HCT116 (cell line): ENCODE data around the gene TRIM72. TPM values are rescaled to one million over a fixed set of nuclear protein-coding genes. Genes with fewer than 3 reads are reported as not detected.

ENCODE experiments used
- ATAC-seq: fragments of 200-7000 bp; cut with Tn5 transposase; 2 replicates; pipeline ENCODE4 v1.9.1; 2020; ENCODE audit warnings: mild to moderate bottlenecking, moderate library complexity
- BruUV-seq: library from RNA; stranded (reverse); fragments of 400-500 nt; replicated peaks from 2 replicates; lab custom pipeline; 2021; lab: Mats Ljungman, UMichigan
- CTCF ChIA-PET: fragments of 300-600 bp; sonication (Branson Sonifier 250); formaldehyde crosslinking; loops from one replicate; lab custom pipeline; 2021; ENCODE audit warnings: antibody characterized with exemption; lab: Charles Lee
- POLR2A ChIA-PET: fragments of 300-600, 350-600 bp; sonication (Branson Sonifier 250); formaldehyde crosslinking; loops from one replicate; lab custom pipeline; 2021; ENCODE audit warnings: antibody characterized with exemption; lab: Charles Lee
- RAD21 ChIA-PET, 2 experiments: fragments of 300-600 bp; sonication (Branson Sonifier 250); formaldehyde crosslinking; loops; one replicate each; lab custom pipeline; 2023; ENCODE audit warnings: low total read pairs in 2 of 2; ENCODE audit not compliant: uncharacterized antibody in 2 of 2, unreplicated experiment in 2 of 2, low non-redundant PET in 1 of 2; lab: Charles Lee
- DNase-seq: peaks from one replicate; pipeline ENCODE4 v3.0.0-alpha.2; 2010; ENCODE audit warnings: low read depth, low spot score
- H2AFZ ChIP-seq: fragments of 200-600 bp; shearing (Covaris generic), sonication (generic); 2 replicates; pipeline ENCODE4 v1.6.1; 2017; ENCODE audit warnings: low read depth, mixed run types, mixed read lengths, antibody characterized with exemption, low read length; ENCODE audit not compliant: poor library complexity, severe bottlenecking
- H3K27ac ChIP-seq: 2 replicates; pipeline ENCODE4 v1.5.1; 2012; ENCODE audit warnings: low read depth, low read length
- H3K27me3 ChIP-seq: fragments of 200-600 bp; sonication (generic); 2 replicates; pipeline ENCODE4 v1.6.1; 2016; ENCODE audit warnings: mixed run types, low read length, mixed read lengths; ENCODE audit not compliant: insufficient read depth
- H3K36me3 ChIP-seq, 2 experiments: fragments of 200-500 bp in 1 of 2; fragments of 200-600 bp in 1 of 2; sonication (Bioruptor generic) in 1 of 2; sonication (generic) in 1 of 2; 2 replicates each; pipeline versions ENCODE4 v1.5.1 to v1.6.1; 2014 to 2016; ENCODE audit warnings: low read length in 2 of 2, inconsistent platforms in 1 of 2, mixed read lengths in 1 of 2, mixed run types in 1 of 2; ENCODE audit not compliant: insufficient read depth in 2 of 2, control insufficient read depth in 1 of 2
- H3K4me1 ChIP-seq, 2 experiments: fragments of 200-600 bp in 1 of 2; sonication (generic) in 1 of 2; 2 replicates each; pipeline versions ENCODE4 v1.5.1 to v1.6.1; 2012 to 2017; ENCODE audit warnings: low read length in 2 of 2, inconsistent platforms in 1 of 2, mild to moderate bottlenecking in 1 of 2, mixed read lengths in 1 of 2, mixed run types in 1 of 2, moderate library complexity in 1 of 2; ENCODE audit not compliant: insufficient read depth in 2 of 2, control insufficient read depth in 1 of 2
- H3K4me2 ChIP-seq: fragments of 200-600 bp; sonication (generic); 2 replicates; pipeline ENCODE4 v1.6.1; 2017; ENCODE audit warnings: mixed run types, low read length, mixed read lengths
- H3K4me3 ChIP-seq, 2 experiments: fragments of 200-600 bp in 1 of 2; sonication (generic) in 1 of 2; replicated peaks in 1 of 2; 2 replicates each; pipeline ENCODE4 v1.5.1; 2011 to 2016; ENCODE audit warnings: low read length in 2 of 2, control low read depth in 1 of 2, low read depth in 1 of 2, mild to moderate bottlenecking in 1 of 2, mixed read lengths in 1 of 2, mixed run types in 1 of 2
- H3K79me2 ChIP-seq: fragments of 200-600 bp; sonication (generic); 2 replicates; pipeline ENCODE4 v1.6.1; 2017; ENCODE audit warnings: mild to moderate bottlenecking, mixed run types, low read length, moderate library complexity, mixed read lengths; ENCODE audit not compliant: insufficient read depth
- H3K9ac ChIP-seq: fragments of 200-600 bp; sonication (generic); 2 replicates; pipeline ENCODE4 v1.6.1; 2016; ENCODE audit warnings: low read length, mixed read lengths
- H3K9me2 ChIP-seq: fragments of 200-600 bp; sonication (generic), shearing (Covaris generic); 2 replicates; pipeline ENCODE4 v1.6.1; 2017; ENCODE audit warnings: mixed run types, mild to moderate bottlenecking, moderate library complexity; ENCODE audit not compliant: insufficient read depth
- H3K9me3 ChIP-seq, 2 experiments: fragments of 200-500 bp in 1 of 2; fragments of 200-600 bp in 1 of 2; sonication (Bioruptor generic) in 1 of 2; sonication (generic) in 1 of 2; 2 replicates each; pipeline ENCODE4 v1.6.1; 2014 to 2017; ENCODE audit warnings: low read length in 2 of 2, mixed read lengths in 2 of 2, inconsistent platforms in 1 of 2, low read depth in 1 of 2, mild to moderate bottlenecking in 1 of 2, mixed run types in 1 of 2, moderate library complexity in 1 of 2; ENCODE audit not compliant: control insufficient read depth in 1 of 2, insufficient read depth in 1 of 2
- H4K20me1 ChIP-seq: fragments of 200-600 bp; sonication (generic), shearing (Covaris generic); 2 replicates; pipeline ENCODE4 v1.6.1; 2017; ENCODE audit warnings: mixed run types, mild to moderate bottlenecking, moderate library complexity; ENCODE audit not compliant: insufficient read depth
- EGR1 ChIP-seq: IDR thresholded peaks from 2 replicates; pipeline ENCODE4 v1.6.1; 2012; ENCODE audit warnings: low read depth
- EZH2phosphoT487 ChIP-seq: fragments of 200-600 bp; IDR thresholded peaks from 2 replicates; pipeline ENCODE4 v1.6.1; 2018; ENCODE audit warnings: antibody characterized with exemption, borderline replicate concordance
- FOSL1 ChIP-seq: IDR thresholded peaks from 2 replicates; pipeline ENCODE4 v1.6.1; 2012; ENCODE audit warnings: low read depth
- JUND ChIP-seq: IDR thresholded peaks from 2 replicates; pipeline ENCODE4 v1.6.1; 2012
- POLR2AphosphoS5 ChIP-seq: IDR thresholded peaks from 2 replicates; pipeline ENCODE4 v1.6.1; 2011; ENCODE audit warnings: mild to moderate bottlenecking, low read depth, low read length, moderate library complexity
- RAD21 ChIP-seq: IDR thresholded peaks from 2 replicates; pipeline ENCODE4 v1.6.1; 2012; ENCODE audit warnings: low read depth, mild to moderate bottlenecking
- SP1 ChIP-seq: IDR thresholded peaks from 2 replicates; pipeline ENCODE4 v1.6.1; 2012; ENCODE audit warnings: low read depth
- SRF ChIP-seq: IDR thresholded peaks from 2 replicates; pipeline ENCODE4 v1.6.1; 2012; ENCODE audit warnings: low read depth
- TCF7L2 ChIP-seq: IDR thresholded peaks from 2 replicates; pipeline ENCODE4 v1.7.0; 2011; ENCODE audit warnings: borderline replicate concordance, inconsistent platforms; ENCODE audit not compliant: insufficient read depth, insufficient read length; ENCODE audit errors: extremely low read depth
- ZBTB33 ChIP-seq: IDR thresholded peaks from 2 replicates; pipeline ENCODE4 v1.6.1; 2011; ENCODE audit warnings: mild to moderate bottlenecking, low read length, moderate library complexity; ENCODE audit not compliant: insufficient replicate concordance; ENCODE audit errors: extremely low read depth
- ZFX ChIP-seq: fragments of 450-650 bp; IDR thresholded peaks from 2 replicates; pipeline ENCODE4 v1.6.1; 2017
- ZNF274 ChIP-seq: fragments of 200-500 bp; sonication (Bioruptor generic); IDR thresholded peaks from 2 replicates; pipeline ENCODE4 v1.6.1; 2014; ENCODE audit warnings: mild to moderate bottlenecking, low read depth, low read length, inconsistent platforms
- intact Hi-C: fragments of 100-400 bp; cut with micrococcal nuclease; formaldehyde crosslinking; loops from 2 replicates; pipeline ENCODE4 v1.10.0; 2022
- total RNA-seq: library from RNA; stranded (reverse); gene quantifications from one replicate; pipeline ENCODE4 v1.2.1, GENCODE V29; 2021; ENCODE audit not compliant: unreplicated experiment
- TF ChIP-seq, protein P1 (sequence below): IDR thresholded peaks from 2 replicates; pipeline ENCODE4 v1.6.1; 2012

Gene TRIM72
- total RNA-seq, 1 experiment from 2014 or later = 43.8 TPM

DNA sequence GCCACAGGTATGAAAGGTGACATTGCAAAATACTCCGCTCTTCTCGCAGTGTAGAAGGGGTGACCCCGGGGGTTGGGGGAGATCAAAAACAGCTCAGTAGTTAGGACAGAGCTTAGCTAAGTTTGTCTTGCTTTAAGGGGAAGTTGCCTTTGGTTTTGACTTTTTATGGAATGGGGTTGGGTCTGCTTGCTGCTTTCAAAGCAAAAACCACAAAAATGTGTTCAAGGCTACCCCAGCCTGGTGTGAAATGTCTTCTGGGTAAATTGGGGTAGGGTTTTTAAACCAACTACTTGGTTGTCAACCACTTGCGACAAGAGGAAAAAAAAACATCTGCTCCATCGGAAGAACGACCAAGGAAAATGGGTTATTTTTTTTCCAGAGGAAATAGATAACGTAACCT lies 27.7 kb upstream of the TRIM72 start:
- no peak for DNase-seq
- no peaks in the 10 kb centered on the region for H3K9me3 ChIP-seq
- no peak for ATAC-seq
- peaks cover 90% of the 10 kb centered on the region for H4K20me1 ChIP-seq
- H3K27ac ChIP-seq = no peak overlapping the region
- ChIA-PET POLR2A (no interaction called here), CTCF (no interaction called here), RAD21 (no interaction called here)
- H3K9ac ChIP-seq = no peak overlapping the region
- H3K36me3 ChIP-seq = peaks cover 82 to 99% of the 10 kb centered on the region in 2 experiments
- H3K79me2 ChIP-seq = peaks cover 100% of the 10 kb centered on the region
- peaks cover 4 to 15% of the 10 kb centered on the region in 2 experiments; a peak in 3 of 4 replicates for H3K4me1 ChIP-seq
- intact Hi-C loops = no loop called here
- no peaks in the 10 kb centered on the region for H3K9me2 ChIP-seq
- BruUV-seq = no TSS peak
- no peak overlapping the region for H3K4me2 ChIP-seq
- H3K27me3 ChIP-seq = no peaks in the 10 kb centered on the region
- TF ChIP-seq SRF (no peak), ZFX (no peak)
- no peak overlapping the region for H2AFZ ChIP-seq
- H3K4me3 ChIP-seq = no peak overlapping the region

DNA sequence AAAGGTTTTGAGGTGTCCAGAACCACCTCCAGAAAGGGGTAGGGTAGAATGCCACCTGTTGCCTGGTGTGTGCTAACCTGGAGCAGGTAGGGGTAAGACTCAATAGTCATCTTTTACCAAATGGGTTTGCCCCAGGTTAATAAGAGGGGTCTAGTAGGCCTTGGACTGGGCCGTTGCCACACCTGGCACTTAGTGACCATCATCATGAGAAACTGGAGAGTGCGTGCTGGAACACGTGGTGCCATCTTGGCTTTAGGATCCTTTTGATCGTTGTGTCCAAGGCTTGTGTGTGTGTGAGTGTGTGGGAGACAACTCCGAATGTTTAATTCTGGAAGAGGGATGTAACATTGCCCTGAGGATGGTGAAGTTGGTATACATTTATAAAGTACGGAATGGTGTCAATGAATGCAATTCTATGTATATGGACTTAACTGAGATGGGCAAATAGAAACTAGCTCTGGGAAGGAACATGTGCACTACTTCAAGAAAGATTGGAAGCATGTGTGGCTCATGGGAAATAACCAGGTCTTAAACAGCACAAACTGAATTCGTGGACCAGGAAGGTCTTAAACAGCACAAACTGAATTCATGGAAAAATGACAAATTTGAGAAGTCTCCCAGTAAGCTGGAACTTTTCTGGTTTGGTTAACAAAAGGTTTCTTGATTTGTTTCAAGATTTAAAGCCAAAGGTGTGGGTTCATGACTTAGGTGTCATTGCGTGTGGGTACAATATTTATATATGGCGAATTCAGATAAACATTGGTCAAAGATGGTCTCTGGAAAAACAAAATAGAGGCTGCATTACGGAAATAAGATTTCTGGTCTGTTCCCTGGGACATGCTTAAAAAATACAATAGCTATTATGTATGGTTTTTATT lies 26.8 kb upstream of the TRIM72 start:
- Histone ChIP-seq H3K9me3 (no peaks in the 10 kb centered on the region), H3K27me3 (no peaks in the 10 kb centered on the region), H4K20me1 (peaks cover 88% of the 10 kb centered on the region), H3K4me2 (no peak overlapping the region), H3K9ac (no peak overlapping the region), H3K79me2 (peaks cover 100% of the 10 kb centered on the region), H3K27ac (no peak overlapping the region), H3K36me3 (peaks cover 91 to 100% of the 10 kb centered on the region in 2 experiments), H3K4me3 (no peak overlapping the region), H2AFZ (no peak overlapping the region), H3K4me1 (peaks cover 0 to 5% of the 10 kb centered on the region in 2 experiments; a peak in 3 of 4 replicates), H3K9me2 (no peaks in the 10 kb centered on the region)
- ChIA-PET RAD21 (no interaction called here), POLR2A (no interaction called here), CTCF (no interaction called here)
- DNase-seq (no peak), ATAC-seq (no peak)
- BruUV-seq = no TSS peak
- TF ChIP-seq EZH2phosphoT487 (no peak), ZNF274 (no peak), EGR1 (no peak), RAD21 (no peak), JUND (no peak), ZBTB33 (no peak), ZFX (no peak), TCF7L2 (no peak), SRF (no peak), FOSL1 (no peak), POLR2AphosphoS5 (no peak), SP1 (no peak)
- TF ChIP-seq, protein P1, sequence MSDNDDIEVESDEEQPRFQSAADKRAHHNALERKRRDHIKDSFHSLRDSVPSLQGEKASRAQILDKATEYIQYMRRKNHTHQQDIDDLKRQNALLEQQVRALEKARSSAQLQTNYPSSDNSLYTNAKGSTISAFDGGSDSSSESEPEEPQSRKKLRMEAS = no peak
- intact Hi-C loops = no loop called here
